Measurements from ENCODE around the gene PAFAH1B1.
A peak's percentile ranks its signal among the peaks of the same experiment; 100 is the strongest.
"Not testable (repeated sequence)": the region's sequence is repeated elsewhere in the genome, so short reads cannot be mapped to it uniquely, and the experiment has no call there.

PAFAH1B1 gene

DNA sequence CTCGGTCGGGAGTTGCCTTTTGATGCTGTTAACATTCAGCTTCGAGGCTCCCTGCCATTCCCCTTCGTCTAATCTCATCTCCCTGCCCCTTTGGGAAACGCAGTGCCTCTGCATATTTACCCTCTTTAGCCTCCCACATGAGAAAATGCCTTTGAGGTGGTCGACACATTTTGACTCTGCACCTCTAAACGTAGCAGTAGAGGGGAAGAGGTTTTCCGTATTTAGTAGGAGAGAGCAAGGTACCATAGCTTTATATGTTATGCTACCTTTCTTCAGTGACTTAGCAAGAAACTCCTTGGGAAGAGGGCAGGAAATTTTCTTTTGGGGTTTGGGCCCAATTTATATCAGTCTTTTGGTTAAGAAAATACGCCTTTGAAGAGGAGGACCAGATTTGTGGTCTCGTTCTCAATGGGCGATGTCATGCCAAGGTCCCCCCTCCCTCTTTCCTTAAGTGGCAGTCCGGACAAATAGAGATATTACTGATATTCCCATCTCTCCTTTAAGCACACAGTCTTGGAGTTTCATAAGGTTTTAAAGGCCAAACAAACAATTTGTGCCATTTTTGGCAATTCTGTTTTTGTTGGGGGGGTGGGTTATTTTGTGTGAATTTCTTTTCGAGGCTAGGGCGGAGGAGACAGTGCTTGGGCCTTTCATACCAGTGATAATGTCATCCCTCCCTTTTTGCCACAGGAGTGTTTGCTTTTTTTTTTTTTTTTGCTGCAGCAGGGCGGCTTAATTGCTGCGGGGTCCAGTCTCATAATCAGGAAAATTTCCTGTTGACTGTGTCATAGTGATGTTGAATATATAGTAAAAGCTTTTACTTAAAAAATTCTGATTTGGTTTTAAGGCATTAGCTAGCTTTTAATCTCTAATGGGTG, 1.5 kb downstream of the PAFAH1B1 start:
- ATAC-seq, result no peak

DNA sequence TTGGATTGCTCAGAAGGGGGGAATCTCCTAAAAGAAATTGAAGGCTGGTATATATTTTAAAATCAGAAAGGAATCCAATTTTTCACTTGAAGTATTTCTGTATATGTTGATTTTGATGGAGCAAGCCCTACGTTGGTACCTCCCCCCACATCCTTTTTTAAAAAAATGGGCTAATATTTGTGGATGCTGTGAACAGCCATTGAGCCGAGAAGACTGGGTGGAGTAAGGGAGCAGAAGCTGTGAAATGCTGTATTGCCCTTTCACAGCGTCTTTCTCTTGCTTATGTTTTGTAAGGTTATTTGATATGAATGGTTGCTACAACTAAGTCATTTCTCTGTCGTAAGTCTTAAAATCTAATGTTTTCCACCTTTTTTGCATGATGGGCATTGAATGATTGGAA, 2.3 kb downstream of the PAFAH1B1 start:
- ATAC-seq, result no peak

DNA sequence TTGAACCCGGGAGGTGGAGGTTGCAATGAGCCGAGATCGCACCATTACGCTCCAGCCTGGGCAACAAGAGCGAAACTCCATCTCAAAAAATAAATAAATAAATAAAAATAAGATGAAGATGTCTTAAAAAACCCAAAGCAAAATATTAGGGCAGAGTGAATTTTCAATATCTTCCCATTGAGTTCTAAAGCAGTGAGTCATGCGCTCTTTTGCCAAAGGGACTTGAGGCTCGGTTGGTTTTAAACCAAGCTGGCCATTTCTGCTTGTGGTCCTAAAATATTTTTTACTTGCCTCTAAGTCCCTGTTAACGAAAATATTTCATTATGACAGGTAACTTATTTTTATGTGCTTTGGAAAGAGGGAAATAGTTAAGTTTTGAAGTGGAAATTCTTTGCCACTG, 4.7 kb downstream of the PAFAH1B1 start:
- ATAC-seq, result no peak

GRCh38 chr17:2602597-2603017, 9.2 kb downstream of the PAFAH1B1 start:
- ATAC-seq, result peak; percentile 58 to 60

- ATAC-seq, result no peak
Observed at GRCh38 chr17:2608350-2608913, 15.0 kb downstream of the PAFAH1B1 start.

- no peak for ATAC-seq
Observed at GRCh38 chr17:2609091-2609490, 15.6 kb downstream of the PAFAH1B1 start.

GRCh38 chr17:2610195-2611175, 17.0 kb downstream of the PAFAH1B1 start:
- ATAC-seq, result peak in 1 of 2 donors; percentile 62

- no peak for ATAC-seq
Observed at GRCh38 chr17:2611627-2612026, 18.2 kb downstream of the PAFAH1B1 start.

GRCh38 chr17:2612630-2613029, 19.2 kb downstream of the PAFAH1B1 start:
- ATAC-seq, result no peak

- no peak for ATAC-seq
Observed at GRCh38 chr17:2613089-2613808, 19.8 kb downstream of the PAFAH1B1 start.

DNA sequence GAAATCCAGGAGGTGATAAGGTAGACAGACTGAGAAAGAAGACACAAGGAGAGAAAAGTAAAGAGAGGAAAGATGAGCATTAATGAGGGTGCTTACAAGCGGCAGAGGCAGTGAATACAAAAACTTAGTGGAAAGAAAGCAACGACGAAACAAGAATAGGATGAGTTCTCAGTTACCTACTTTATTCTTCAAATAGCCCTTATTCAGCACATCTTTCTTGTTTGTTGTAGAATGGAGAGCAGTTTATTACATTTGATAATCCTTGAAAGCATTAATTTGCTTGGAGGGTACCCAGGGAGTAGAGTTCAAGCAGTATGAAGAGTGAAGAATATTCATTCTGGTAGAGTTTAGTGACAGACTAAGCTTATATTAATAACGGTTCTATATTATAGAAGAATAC, 22.4 kb downstream of the PAFAH1B1 start:
- no peak for ATAC-seq

GRCh38 chr17:2621241-2621640, 27.8 kb downstream of the PAFAH1B1 start:
- no peak for ATAC-seq

GRCh38 chr17:2621951-2622405, 28.5 kb downstream of the PAFAH1B1 start:
- ATAC-seq, result not testable (repeated sequence)

DNA sequence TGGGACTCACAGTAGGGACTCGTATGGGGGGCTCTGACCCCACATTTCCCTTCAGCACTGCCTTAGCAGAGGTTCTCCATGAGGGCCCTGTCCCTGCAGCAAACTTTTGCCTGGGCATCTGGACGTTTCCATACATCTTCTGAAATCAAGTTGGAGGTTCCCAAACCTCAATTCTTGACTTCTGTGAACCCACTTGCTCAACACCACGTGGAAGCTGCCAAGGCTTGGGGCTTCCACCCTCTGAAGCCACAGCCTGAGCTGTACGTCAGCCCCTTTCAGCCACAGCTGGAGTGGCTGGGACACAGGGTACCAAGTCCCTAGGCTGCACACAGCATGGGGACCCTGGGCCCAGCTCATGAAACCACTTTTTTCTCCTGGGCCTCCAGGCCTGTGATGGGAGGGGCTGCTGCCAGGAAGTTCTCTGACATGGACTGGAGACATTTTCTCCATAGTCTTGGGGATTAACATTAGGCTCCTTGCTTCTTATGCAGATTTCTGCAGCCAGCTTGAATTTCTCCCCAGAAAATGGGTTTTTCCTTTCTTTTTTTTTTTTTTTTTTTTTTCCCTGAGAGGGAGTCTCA, 29.4 kb downstream of the PAFAH1B1 start:
- not testable (repeated sequence) for ATAC-seq

DNA sequence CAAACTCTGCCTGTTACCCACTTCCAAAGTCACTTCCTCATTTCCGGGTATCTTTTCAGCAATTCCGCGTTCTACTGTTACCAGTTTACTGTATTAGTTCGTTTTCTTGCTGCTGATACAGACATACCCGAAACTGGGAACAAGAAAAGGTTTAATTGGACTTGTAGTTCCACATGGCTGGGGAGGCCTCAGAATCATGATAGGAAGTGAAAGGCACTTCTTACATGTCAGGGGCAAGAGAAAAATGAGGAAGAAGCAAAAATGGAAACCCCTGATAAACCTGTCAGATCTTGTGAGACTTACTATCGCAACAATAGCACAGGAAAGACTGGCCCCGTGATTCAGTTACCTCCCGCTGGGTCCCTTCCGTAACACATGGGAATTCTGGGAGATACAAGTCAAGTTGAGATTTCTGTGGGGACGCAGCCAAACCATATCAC, 30.9 kb downstream of the PAFAH1B1 start:
- ATAC-seq, result no peak

GRCh38 chr17:2626626-2627219, 33.3 kb downstream of the PAFAH1B1 start:
- not testable (repeated sequence) for ATAC-seq

DNA sequence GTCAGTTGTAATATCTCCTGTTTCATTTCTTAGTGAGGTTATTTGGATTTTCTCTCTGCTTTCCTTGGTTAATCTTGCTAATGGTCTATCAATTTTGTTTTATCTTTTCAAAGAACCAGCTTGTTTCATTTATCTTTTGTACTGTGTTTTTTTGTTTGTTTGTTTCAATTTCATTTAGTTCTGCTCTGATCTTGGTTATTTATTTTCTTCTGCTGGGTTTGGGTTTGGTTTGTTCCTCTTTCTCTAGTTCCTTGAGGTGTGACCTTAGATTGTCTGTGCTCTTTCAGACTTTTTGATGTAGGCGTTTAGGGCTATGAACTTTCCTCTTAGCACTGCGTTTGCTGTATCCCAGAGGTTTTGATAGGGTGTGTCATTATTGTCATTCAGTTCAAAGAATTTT, 35.5 kb downstream of the PAFAH1B1 start:
- not testable (repeated sequence) for ATAC-seq

- ATAC-seq, result no peak
Observed at GRCh38 chr17:2631211-2631610, 37.8 kb downstream of the PAFAH1B1 start.

- peak; percentile 32 to 45 for ATAC-seq
Observed at GRCh38 chr17:2634361-2634960, 41.0 kb downstream of the PAFAH1B1 start.

DNA sequence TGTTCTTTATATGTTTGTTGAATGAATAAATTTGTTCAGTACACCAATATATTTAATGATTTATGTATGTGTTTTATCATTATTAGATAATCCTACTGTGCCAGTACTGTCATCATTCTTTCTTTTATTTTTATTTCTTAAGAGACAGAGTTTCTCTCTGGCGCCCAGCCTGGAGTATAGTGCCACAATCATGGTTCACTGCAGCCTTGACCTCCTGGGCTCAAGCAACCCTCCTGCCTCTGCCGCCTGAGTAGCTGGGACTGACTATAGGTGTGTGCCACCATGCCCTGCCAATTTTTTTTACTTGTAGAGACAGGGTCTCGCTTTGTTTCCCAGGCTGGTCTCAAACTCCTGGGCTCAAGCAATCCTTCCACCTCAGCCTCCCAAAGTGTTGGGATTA, 41.8 kb downstream of the PAFAH1B1 start:
- ATAC-seq, result no peak

GRCh38 chr17:2635675-2636074, 42.2 kb downstream of the PAFAH1B1 start:
- ATAC-seq, result no peak
